Dendritic cell treated with granulocyte-macrophage colony-stimulating factor and Interleukin-4, amounts not matched to agents 40 ng/mL and 50 ng/mL, for 4 days (primary cell): ENCODE measurements around the gene CES1.
"Not testable (repeated sequence)": the region's sequence is repeated elsewhere in the genome, so short reads cannot be mapped to it uniquely, and the experiment has no call there.

Experiments
- H3K27ac Mint-ChIP-seq: one replicate; pipeline ENCODE4 v1.8.0; 2022; ENCODE audit warnings: mild to moderate bottlenecking, mixed read lengths
- H3K27me3 Mint-ChIP-seq: one replicate; pipeline ENCODE4 v1.8.0; 2022; ENCODE audit warnings: mild to moderate bottlenecking, mixed read lengths
- H3K36me3 Mint-ChIP-seq: one replicate; pipeline ENCODE4 v1.8.0; 2022; ENCODE audit warnings: low read depth, mixed read lengths
- H3K4me1 Mint-ChIP-seq: one replicate; pipeline ENCODE4 v1.8.0; 2022; ENCODE audit warnings: low read depth, mixed read lengths
- H3K4me3 Mint-ChIP-seq: one replicate; pipeline ENCODE4 v1.8.0; 2022; ENCODE audit warnings: mild to moderate bottlenecking, moderate library complexity, mixed read lengths
- H3K9me3 Mint-ChIP-seq: one replicate; pipeline ENCODE4 v1.8.0; 2022; ENCODE audit warnings: mixed read lengths
- intact Hi-C: fragments of 100-400 bp; cut with micrococcal nuclease; formaldehyde crosslinking; loops from one replicate; pipeline ENCODE4 v1.15.0; 2022

The CES1 gene

GRCh38 chr16:55757595-55758527, 75.0 kb downstream of the CES1 start:
- Mint-ChIP-seq H3K9me3 (peaks cover 29% of the 10 kb centered on the region), H3K4me1 (peaks cover 49% of the 10 kb centered on the region), H3K27me3 (peaks cover 25% of the 10 kb centered on the region), H3K27ac (peak overlapping the region; percentile 22)
- H3K4me3 Mint-ChIP-seq, intact Hi-C loops, H3K36me3 Mint-ChIP-seq: not testable (repeated sequence)

- Mint-ChIP-seq H3K4me3 (no peak overlapping the region), H3K27ac (no peak overlapping the region), H3K27me3 (peaks cover 17% of the 10 kb centered on the region), H3K9me3 (peaks cover 38% of the 10 kb centered on the region), H3K36me3 (peaks cover 7% of the 10 kb centered on the region), H3K4me1 (peaks cover 46% of the 10 kb centered on the region)
- intact Hi-C loops = no loop called here
Observed at GRCh38 chr16:55756963-55757362, 75.9 kb downstream of the CES1 start.

- H3K4me3 Mint-ChIP-seq = no peak overlapping the region
Observed at GRCh38 chr16:55754056-55754455, 78.8 kb downstream of the CES1 start.

GRCh38 chr16:55753145-55753631, 79.7 kb downstream of the CES1 start:
- H3K27me3 Mint-ChIP-seq, H3K36me3 Mint-ChIP-seq, intact Hi-C loops, H3K4me3 Mint-ChIP-seq: not testable (repeated sequence)
- Mint-ChIP-seq H3K27ac (peak overlapping the region; percentile 74), H3K4me1 (peaks cover 35% of the 10 kb centered on the region), H3K9me3 (peaks cover 57% of the 10 kb centered on the region)

More at GRCh38 chr16:55754056-55754455, 78.8 kb downstream of the CES1 start:
- intact Hi-C loops = no loop called here
- peaks cover 59% of the 10 kb centered on the region for H3K9me3 Mint-ChIP-seq
- H3K36me3 Mint-ChIP-seq = peaks cover 7% of the 10 kb centered on the region
- peaks cover 35% of the 10 kb centered on the region for H3K4me1 Mint-ChIP-seq
- peak overlapping the region; percentile 74 for H3K27ac Mint-ChIP-seq
- peaks cover 2% of the 10 kb centered on the region for H3K27me3 Mint-ChIP-seq
